ENCODE results near the gene TBC1D4.

- no peak for TF ChIP-seq CTCF (conservative IDR thresholded peaks at IDR 0.05)
- TF ChIP-seq EZH2 (IDR thresholded peaks at IDR 0.05; ENCODE audit: low read depth): no peak
Observed at GRCh38 chr13:75478659-75479058, 3.3 kb downstream of the TBC1D4 start.
